HG02938 (cell line): ENCODE results near the gene HAGH.

ENCODE experiments used
- ATAC-seq: cut with Tn5 transposase; IDR thresholded peaks from one replicate; pipeline ENCODE4 v1.9.1; 2021; ENCODE audit warnings: mild to moderate bottlenecking, moderate library complexity; ENCODE audit not compliant: unreplicated experiment

HAGH gene

DNA sequence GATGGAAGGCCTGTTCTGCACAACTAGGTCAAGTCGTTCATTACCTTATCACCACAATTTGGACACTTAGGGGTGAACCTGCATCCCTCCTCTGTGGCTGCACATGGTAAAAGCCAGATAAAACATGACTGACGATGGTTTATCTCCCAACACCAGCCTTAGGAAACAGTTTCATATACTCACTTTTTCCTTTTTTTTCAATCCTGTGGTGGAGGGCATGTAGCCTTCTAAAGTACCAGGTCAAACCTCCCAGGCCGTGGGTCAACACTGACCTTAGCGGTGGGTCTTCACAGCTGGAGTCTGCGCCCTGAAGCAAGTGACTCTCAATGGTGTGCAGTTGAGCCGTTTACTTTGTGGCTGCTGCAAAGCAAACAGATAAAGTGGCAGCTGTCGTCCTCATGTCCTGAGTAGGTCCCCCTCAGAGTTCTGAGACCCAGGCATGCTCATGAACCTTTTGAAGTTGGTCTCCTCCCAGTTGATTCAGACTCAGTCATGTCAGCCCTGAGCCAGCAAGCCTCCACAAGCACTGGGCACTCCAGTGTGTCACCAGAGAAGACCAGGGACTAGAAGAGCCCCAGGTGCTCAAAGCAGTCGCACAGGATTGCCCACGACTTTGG lies 6.3 kb upstream of the HAGH start:
- no peak for ATAC-seq

DNA sequence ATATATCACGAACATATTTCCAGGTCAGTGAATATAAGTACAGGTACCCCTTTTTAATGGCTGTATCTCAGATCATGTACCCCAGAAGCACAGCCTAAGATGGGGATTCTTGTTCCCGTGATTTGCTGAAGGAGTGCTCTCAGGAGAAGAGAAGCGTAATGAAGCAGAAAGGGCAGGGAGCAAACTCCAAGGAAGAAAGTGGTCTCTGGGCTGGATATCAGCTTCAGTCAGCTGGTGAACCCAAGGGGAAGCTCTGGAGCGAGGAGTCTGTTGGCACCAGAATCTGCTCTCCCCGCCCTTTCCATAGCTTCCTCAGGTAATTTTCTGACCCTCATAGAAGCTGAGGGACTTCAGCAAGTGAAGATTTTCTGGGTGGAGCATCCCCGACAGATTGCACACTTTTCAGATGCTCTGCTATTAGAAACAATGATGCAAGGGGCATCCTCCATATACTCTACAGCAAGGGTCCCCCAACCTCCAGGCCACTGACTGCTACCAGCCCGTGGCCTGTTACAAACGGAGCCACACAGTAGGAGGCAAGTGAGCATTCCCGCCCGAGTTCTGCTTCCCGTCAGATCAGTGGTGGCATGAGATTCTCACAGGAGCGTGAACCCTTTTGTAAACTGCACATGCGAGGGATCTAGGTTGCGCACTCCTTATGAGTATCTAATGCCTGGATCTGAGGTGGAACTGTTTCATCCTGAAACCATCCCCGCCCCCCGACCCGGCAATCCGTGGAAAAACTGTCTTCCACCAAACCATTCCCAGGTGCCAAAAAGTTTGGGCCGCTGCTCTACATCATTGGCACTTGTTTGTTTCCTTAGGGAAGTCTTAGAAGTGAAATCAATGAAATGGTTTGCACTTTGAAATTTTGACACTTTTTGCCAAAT lies 4.8 kb upstream of the HAGH start:
- ATAC-seq, result no peak

DNA sequence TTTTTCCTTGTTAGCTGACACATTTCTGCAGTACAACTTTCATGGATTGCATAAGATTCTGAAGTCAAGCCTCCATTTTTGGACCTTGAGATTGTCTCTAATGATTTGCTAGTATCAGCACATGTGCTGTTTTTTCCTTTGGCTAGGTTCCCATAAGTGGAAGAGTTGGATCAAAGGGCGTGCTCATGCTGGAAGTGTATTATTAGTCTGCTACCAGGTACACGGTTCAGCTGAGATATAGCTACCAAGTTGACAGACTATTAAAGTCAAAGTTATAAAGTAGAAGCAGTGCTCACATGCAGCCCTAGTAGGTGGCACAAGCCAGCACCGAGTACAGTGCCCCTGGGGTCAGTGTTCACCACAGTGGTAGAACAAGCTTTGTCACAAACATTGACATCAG lies 3.6 kb upstream of the HAGH start:
- ATAC-seq, result no peak

DNA sequence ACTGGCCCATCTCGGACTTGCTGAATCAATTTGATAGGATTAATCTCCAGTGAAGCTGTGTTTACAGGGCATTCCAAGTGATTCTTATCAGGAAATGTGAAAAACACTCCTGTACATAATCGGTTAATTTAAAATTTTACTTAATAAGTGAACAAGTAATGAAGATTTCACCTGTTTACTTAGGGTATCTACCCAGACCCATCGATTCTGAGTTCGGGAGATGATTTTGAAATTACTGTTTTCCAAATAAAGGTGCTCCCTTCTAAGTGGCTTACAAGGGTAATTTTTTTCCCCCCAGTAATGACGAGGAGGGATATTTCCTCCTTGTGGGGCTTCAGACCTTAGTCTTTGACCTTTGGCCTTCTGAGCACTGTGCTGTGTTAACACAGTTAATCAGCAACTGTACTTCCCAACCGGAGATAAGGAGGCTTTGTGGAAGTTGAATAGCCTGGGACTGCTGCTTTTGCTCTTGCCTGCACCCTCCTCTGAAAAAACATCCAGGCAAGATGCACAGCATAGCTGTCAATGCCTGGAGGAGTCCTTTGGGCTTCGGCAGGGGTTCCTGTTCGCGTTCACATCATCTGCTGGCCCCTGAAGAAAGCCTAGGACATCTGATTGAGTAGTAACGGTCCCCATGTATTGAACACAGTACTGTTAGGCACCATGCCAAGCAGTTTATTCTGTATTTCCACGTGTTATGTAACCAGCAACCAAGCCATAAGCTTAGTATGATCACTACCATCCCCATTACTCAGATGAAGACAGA lies 2.2 kb upstream of the HAGH start:
- no peak for ATAC-seq

DNA sequence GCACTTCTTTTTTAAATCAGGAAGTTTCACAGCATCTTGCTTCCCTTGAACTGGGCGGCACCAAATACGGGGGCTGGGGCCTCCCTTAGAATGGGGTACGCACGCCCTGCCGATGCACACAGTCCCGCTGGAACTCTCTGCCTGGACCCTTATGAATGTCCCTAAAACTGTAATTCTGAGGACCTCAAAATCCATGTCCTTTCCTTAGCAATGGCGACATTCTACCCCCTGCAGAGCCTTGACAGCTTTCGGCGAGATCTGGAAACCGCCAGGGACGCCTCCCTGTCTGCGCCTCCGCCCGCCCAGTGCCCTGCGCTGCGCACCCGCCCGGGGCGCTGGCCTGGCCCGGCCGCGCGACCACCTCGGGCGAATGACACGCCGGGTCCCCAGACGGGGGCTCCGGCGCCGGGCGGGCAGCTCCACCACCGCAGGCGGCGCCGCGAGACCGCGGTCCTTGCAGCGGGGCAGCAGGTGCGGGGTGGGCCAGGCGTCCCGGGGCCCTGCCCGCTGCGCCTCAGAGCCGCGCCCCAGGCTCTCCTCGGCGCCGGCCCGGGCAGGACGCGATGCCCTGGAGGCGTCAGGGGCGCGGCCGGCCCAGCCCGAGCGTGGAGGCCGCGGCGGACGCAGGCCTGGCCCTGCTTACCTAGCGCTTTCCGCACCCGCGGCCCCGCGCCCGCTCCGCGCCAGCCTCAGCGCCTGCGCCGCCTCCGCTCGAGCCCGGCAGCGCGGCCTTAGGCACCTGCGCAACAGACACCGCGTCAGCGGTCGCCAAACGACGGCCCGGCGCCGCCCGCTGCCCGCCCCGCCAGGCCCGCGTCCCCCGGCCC lies 548 bp downstream of the HAGH start:
- peak; percentile 38 for ATAC-seq

DNA sequence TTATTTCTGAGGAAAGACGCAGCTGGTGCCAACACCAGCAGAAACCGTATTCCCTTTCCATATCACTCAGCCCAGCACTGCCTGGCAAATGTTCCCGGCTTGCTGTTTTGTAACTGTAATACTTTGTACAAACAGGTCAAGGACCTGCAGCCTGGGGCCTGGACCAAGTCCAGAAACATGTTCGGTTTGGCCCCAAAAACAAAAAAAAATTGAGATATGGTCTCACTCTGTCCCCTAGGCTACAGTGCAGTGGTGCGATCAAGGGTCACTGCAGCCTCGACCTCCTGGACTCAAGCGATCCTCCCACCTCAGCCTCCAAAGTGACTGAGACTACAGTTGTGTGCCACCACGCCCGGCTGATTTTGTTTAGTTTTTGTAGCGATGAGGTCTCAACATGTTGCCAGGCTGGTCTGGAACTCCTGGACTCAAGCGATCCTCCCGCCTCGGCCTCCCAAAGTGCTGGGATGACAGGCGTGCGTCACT lies 1.2 kb downstream of the HAGH start:
- no peak for ATAC-seq

DNA sequence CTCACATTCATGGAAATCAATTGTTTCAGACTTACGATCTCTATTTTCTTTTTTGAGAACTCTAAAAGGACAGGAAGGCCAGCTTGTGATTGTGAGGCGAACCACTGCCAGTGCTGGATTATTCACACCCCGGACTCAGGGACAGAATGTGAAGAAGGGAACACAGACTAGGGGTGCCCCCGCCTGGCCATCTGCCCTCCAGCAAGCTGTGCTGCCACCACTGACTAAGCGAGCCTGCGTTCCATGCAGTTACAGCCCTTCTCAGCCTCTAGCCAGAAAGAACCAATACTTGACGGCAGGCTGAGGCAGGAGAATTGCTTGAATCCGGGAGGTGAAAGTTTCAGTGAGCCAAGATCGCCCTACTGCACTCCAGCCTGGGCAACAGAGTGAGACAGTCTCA lies 2.8 kb downstream of the HAGH start:
- no peak for ATAC-seq

DNA sequence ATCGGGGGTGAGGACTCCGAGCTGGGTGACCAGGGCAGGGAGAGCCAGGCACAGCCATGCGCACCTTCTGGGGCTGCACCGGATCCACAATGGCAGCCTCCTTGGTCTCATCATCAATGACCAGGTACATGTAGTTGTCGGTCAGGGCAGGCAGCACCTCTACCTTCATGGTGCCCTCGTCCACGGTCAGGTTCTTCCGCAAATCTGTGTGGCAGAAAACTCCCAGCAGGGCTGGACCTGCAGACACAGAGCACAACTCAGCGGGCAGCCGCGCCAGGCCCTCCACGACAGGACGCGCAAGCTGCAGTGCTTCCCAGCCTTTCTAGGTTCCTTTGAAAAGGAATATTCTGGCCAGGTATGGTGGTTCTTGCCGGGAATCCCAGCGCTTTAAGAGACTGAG lies 3.8 kb downstream of the HAGH start:
- ATAC-seq, result no peak

DNA sequence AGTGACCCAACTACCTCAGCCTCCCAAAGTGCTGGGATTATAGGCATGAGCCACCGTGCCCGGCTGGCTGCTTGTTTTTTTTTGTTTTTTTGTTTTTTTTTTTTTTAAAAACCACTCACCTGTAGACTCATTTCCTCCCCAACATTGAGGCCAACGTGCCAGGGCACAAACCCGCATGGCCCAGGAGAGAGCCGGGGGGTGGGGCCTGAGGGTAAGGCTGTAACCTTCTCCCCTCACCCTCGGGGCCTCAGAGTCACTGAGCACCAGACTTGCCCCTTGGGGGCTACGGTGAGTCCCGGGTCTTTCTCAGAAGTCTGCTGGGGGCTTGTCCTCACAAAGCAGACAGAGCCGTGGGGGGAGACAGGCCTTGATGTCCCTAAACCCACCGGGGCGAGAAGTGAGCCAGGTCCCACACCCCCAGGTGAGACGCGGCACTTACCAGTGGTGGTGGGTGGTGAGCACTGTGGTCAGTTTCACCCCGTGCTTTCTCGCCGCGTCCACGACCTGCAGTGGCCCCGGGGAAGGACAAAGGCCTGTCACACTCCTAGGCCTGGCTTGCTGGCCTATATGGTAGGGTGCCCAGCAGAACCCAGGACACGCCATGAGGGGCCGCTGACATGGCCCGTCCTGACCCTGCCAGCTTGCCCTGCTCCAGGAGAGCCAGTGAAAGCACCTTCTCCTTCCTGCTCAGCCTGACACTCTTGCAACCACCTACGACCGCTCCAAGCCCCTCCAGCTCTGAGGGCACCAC lies 4.6 kb downstream of the HAGH start:
- ATAC-seq, result no peak

DNA sequence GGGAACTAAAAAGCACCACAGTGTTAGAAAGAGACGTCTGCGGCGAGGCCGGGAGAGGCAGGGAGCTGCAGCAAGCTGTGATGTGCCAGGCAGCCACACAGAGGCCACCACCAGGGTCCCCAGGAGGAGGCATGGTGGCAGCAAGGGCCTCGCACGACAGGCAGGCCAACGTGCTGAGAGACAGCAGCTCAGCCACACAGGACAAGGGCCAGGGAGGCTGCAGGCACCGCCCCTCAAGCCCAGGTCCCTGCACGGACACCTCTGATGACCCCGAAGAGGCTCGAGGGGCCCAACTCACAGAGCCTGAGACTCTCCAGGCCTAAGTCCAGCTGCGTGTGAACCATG lies 5.7 kb downstream of the HAGH start:
- ATAC-seq, result no peak

DNA sequence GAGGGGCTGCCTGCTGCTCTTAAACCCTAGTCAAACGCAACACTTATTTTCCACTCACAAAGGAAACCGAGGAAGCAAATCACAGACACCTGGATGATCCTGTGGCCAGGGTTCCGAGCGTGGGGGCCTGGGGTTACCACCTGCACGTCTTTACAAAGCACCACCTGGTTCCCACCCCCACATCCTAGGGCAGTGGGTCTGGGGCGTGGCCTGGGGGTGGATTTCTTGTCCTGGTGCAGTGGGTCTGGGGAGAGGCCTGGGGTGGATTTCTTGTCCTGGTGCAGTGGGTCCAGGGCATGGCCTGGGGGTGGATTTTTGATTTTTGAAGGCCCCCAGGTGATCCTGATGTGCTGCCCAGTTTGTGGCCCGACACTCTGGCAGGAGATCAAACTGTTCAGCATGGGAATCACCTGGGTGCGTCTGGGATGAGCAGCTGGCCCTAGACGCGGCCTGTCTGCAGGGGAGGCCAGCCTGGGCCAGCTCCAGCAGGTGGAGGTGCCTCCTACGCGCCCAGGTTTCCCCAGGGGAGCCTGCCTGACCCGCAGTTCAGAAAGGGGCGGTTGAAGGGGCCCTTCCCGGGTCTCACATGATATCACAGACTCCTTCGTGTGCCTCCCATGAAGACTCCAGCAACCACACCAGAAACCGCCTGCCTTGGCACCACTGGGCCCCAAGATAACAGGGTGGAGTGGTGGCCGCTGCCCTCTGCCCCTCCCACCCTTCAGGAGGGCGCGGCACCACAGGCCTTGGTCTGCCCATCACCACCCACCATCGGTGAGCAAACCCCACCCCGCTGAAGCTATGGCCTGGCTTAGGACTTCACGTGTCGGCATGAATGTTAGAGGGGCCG lies 6.3 kb downstream of the HAGH start:
- ATAC-seq, result no peak

DNA sequence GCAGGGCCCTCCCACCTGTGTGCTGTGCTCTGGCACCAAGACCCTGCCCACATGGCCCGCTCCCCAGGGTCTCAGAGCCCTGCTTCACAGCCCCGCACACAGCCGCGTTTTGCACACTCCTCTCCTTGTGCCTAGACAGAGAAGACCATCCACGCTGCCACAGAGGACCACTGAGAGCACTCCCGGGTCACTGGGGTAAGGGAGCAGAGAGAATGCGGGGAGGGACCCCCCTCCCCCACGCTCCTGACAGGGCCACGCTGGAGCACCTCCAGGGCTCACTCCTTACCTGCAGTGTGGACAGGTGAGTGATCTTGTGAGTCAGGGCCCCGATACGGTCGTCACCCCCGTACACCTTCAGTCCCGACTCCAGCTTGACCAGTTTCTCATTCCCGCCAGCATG lies 7.0 kb downstream of the HAGH start:
- ATAC-seq, result no peak

DNA sequence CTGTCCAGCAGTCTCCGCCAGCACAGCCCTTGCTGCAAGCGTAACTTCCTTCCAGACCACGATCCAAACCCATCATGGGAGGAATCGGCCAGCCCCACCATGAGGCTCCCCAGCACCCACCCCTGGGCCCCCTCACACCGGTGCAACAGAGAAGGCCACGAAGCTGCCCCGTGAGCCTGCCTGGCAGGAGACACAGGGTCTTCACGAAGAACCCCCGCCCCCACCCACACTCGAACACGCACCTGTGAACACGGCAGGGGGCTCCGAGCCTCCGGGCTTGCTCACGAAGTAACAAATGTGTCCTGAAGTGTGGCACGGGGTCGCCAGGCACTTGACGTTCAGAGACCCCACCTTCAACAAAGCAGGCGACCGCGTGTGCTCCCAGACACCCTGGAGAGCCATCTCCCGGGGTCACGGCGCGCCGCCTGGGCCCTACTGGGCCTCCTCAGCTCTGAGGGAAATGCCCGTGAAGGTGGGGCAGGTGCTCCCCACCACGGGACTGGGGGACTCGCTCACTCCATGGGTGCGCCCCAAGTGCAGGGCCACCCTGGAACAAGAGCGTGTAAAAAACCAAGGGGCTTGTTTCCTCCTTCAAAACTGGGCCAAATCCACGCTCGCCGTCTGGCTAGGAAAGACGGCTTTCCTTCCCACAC lies 7.6 kb downstream of the HAGH start:
- ATAC-seq, result no peak

DNA sequence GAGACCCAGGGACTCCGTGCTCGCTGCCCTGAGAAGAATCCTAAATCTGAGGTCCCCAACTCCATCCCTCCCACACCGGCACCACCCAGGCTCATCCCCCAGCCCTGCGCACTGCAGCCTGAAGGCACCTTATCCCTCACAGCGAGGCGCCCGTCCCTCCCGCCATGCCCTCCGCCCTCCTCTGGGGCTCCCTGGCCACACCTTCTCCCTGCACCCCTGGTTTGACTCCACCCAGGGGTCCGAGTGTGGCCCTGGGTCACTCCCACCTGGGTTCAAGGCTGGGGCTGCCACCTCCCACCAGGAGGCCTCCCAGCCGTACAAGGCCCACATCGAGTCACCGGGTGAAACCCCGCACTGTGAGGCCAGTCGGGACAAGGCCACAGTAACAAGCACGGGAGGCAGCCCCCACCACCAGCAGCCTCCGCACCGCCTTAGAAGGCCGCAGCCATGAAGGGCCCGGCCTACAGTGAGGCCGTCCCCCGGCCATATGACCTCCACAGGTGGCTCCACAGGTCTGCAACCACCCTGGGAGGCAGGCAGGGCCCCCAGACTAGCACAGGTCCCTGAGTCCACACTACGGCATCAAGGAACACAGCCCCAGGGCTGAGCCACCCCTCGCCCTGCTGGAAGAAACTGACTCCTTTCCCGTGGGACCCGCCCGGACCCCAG lies 8.3 kb downstream of the HAGH start:
- no peak for ATAC-seq

DNA sequence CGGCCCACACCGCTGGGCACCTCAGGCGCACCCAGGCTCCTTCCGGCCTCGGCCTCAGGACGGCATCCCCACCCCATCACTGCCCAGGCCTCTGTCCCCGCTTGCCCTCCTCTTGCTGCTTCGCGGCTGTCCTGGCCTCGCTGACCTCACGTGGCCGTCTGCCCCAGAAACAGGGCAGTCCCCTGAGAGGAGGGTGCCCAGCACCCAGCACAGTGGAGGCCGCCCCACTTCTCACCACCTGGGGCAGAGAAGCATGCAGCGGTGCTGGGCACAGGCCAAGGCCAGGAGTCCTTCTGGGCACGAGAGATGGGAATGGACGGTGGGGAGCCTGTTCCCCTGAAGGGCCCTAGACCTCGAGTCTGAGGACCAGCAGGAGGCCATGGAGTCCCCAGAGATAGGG lies 8.9 kb downstream of the HAGH start:
- no peak for ATAC-seq

DNA sequence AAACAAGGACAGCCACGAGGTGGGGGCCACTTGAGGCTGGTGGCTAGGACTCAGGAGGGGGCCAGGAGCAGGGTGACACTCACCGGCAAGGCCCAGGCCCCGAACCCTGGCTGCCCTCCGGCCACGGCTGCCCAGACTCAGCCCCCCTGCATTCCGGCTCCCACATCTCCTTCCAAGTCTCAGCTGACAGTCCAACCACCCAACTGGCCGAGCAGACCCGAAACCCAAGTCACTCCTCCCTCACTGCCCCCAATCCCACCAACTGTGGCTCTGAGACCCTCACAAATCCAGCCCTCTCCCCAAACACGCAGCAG lies 9.4 kb downstream of the HAGH start:
- ATAC-seq, result no peak

DNA sequence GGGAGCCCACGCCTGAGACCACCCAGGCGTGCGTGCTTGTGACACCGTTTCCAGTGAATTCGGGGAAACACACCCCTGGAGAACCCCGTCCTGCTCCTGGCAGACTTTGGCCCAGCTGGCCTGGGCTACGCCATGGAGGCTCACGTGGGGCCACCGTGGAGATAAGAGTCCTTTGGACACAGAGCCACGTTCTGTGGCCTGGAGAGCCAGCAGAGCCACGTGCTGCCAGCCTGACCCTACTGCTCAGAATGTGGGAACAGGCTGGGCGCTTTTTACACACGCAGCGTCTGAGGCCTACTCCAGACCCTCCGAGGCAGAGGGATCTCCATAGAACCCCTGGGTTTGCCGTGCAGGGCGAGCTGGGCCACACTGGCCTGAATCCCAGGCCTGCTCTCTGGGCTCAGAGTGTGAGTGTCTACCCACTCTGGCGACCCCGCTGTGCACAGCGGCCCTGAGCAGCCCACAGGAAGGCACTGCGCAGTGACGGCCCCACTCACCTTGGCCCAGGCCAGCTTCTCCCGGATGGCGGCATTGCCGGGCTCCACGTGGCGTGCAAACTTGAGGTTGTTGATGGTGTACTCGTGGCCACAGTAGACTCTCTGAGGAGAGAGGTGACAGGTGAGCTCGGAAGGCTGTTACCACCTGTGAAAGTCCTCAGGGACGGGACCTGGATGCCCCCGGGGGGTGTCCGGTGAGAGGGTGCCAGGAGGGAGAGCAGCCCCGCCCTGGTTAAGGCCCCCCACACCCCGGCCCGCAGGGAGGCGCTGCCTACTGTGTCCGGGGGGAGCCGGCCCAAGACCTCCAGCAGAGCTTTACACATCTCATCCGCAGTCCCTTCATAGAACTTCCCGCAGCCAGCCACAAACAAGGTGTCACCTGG lies 10.0 kb downstream of the HAGH start:
- ATAC-seq, result no peak
